HepG2 (cell line): Measurements from ENCODE around the gene COQ6. TPM values are rescaled to one million over a fixed set of nuclear protein-coding genes. Genes with fewer than 3 reads are reported as not detected.

Experiments used
- ATAC-seq: fragments of 200-7000 bp; cut with Tn5 transposase; 3 replicates; pipeline ENCODE4 v1.9.1; 2020; ENCODE audit warnings: mild to moderate bottlenecking, moderate library complexity
- Bru-seq: library from RNA; stranded (reverse); fragments of 400-500 nt; gene quantifications from one replicate; lab custom pipeline; 2021; lab: Mats Ljungman, UMichigan
- BruChase-seq, 2 experiments: library from RNA; stranded (reverse); fragments of 400-500 nt; gene quantifications; one replicate each; lab custom pipeline; 2021; lab: Mats Ljungman, UMichigan
- BruUV-seq: library from RNA; stranded (reverse); fragments of 400-500 nt; replicated peaks from 2 replicates; lab custom pipeline; 2021; lab: Mats Ljungman, UMichigan
- CTCF ChIA-PET: fragments of 300-600 bp; formaldehyde crosslinking; extraction: SDS; loops from one replicate; lab custom pipeline; 2021; ENCODE audit warnings: low total read pairs, inconsistent platforms, low intra/inter-chr PET ratio; lab: Yijun Ruan, JAX
- POLR2A ChIA-PET: fragments of 350-600 bp; sonication (Branson Sonifier 250); formaldehyde crosslinking; loops from one replicate; lab custom pipeline; 2020; ENCODE audit warnings: antibody characterized with exemption, inconsistent platforms; lab: Yijun Ruan, JAX
- DNase-seq: peaks from one replicate; pipeline ENCODE4 v3.0.0-alpha.2; 2015; ENCODE audit warnings: low spot score
- FAIRE-seq: peaks from 3 replicates; lab custom pipeline; 2011; peaks lifted over from hg19 to GRCh38; lab: Jason Lieb, UNC
- H2AFZ ChIP-seq: one replicate; pipeline ENCODE4 v1.6.1; 2011; ENCODE audit warnings: low read length, inconsistent platforms
- H3K27ac ChIP-seq: fragments of 300-600 bp; 3 replicates; pipeline ENCODE4 v1.8.0; 2011; ENCODE audit warnings: mixed run types, mild to moderate bottlenecking, mixed read lengths, low read length, inconsistent platforms; ENCODE audit not compliant: insufficient read depth; ENCODE audit errors: extremely low read length
- H3K27me3 ChIP-seq, 2 experiments: fragments of 200-600 bp in 1 of 2; 2 replicates in 1 of 2; 3 replicates in 1 of 2; pipeline versions ENCODE4 v1.6.0 to v1.8.0; 2011; ENCODE audit warnings: low read length in 2 of 2, mild to moderate bottlenecking in 2 of 2, moderate library complexity in 2 of 2, inconsistent platforms in 1 of 2; ENCODE audit not compliant: insufficient read depth in 2 of 2, control insufficient read depth in 1 of 2
- H3K36me3 ChIP-seq, 2 experiments: fragments of 200-600 bp in 1 of 2; replicated peaks in 1 of 2; 2 replicates in 1 of 2; 3 replicates in 1 of 2; pipeline versions ENCODE4 v1.5.1 to v1.8.0; 2011; ENCODE audit warnings: low read length in 2 of 2, inconsistent platforms in 1 of 2; ENCODE audit not compliant: insufficient read depth in 2 of 2, control insufficient read depth in 1 of 2
- H3K4me1 ChIP-seq: 2 replicates; pipeline ENCODE4 v1.5.1; 2012; ENCODE audit warnings: low read length, inconsistent platforms; ENCODE audit not compliant: insufficient read depth
- H3K4me2 ChIP-seq: 2 replicates; pipeline ENCODE4 v1.6.0; 2011; ENCODE audit warnings: low read depth, low read length, inconsistent platforms
- H3K4me3 ChIP-seq, 3 experiments: fragments of 200-600 bp in 1 of 3; sonication (generic), shearing (Covaris generic) in 1 of 3; replicated peaks in 1 of 3; 2 replicates each; pipeline ENCODE4 v1.5.1; 2011 to 2016; ENCODE audit warnings: low read length in 3 of 3, inconsistent platforms in 2 of 3, low read depth in 2 of 3, mild to moderate bottlenecking in 2 of 3, control low read depth in 1 of 3, mixed read lengths in 1 of 3; ENCODE audit not compliant: insufficient read depth in 1 of 3
- H3K79me2 ChIP-seq: one replicate; pipeline ENCODE4 v1.6.1; 2011; ENCODE audit warnings: low read length, inconsistent platforms; ENCODE audit not compliant: insufficient read depth
- H3K9ac ChIP-seq: 2 replicates; pipeline ENCODE4 v1.6.0; 2011; ENCODE audit warnings: mild to moderate bottlenecking, low read depth, low read length, inconsistent platforms; ENCODE audit not compliant: insufficient read depth
- H3K9me3 ChIP-seq: 2 replicates; pipeline ENCODE4 v1.5.1; 2012; ENCODE audit warnings: mild to moderate bottlenecking, low read length
- H4K20me1 ChIP-seq: 2 replicates; pipeline ENCODE4 v1.6.0; 2011; ENCODE audit warnings: inconsistent platforms, mild to moderate bottlenecking, low read length, moderate library complexity; ENCODE audit not compliant: insufficient read depth
- EED ChIP-seq: sonication (generic); formaldehyde crosslinking; IDR thresholded peaks from 2 replicates; pipeline ENCODE4 v1.5.0; 2020; ENCODE audit warnings: mild to moderate bottlenecking, missing genetic modification reagents
- GPN1 ChIP-seq: sonication (generic); formaldehyde crosslinking; IDR thresholded peaks from 2 replicates; pipeline ENCODE4 v1.5.1; 2020; ENCODE audit warnings: missing genetic modification reagents, borderline replicate concordance
- ISL2 ChIP-seq: sonication (generic); formaldehyde crosslinking; IDR thresholded peaks from 2 replicates; pipeline ENCODE4 v1.5.0; 2020; ENCODE audit warnings: missing genetic modification reagents
- MIXL1 ChIP-seq: IDR thresholded peaks from 2 replicates; pipeline ENCODE4 v1.6.1; 2016
- NRL ChIP-seq: sonication (generic); formaldehyde crosslinking; IDR thresholded peaks from 2 replicates; pipeline ENCODE4 v1.5.0; 2020; ENCODE audit warnings: missing genetic modification reagents, mild to moderate bottlenecking, moderate library complexity, borderline replicate concordance
- RFXANK ChIP-seq: IDR thresholded peaks from 2 replicates; pipeline ENCODE4 v1.6.1; 2016
- SMAD1 ChIP-seq: sonication (generic); formaldehyde crosslinking; IDR thresholded peaks from 2 replicates; pipeline ENCODE4 v1.4.0; 2020; ENCODE audit warnings: missing genetic modification reagents, low read depth, mild to moderate bottlenecking, borderline replicate concordance
- TOPORS ChIP-seq: sonication (generic); formaldehyde crosslinking; IDR thresholded peaks from 2 replicates; pipeline ENCODE4 v1.8.0; 2023; ENCODE audit warnings: mild to moderate bottlenecking, missing genetic modification reagents
- ZNF20 ChIP-seq: sonication (generic); formaldehyde crosslinking; IDR thresholded peaks from 2 replicates; pipeline ENCODE4 v1.4.0; 2020; ENCODE audit warnings: mild to moderate bottlenecking, moderate library complexity, missing genetic modification reagents
- ZNF530 ChIP-seq: sonication (generic); formaldehyde crosslinking; IDR thresholded peaks from 2 replicates; pipeline ENCODE4 v1.5.0; 2020; ENCODE audit warnings: low read depth, mild to moderate bottlenecking, missing genetic modification reagents
- ZNF781 ChIP-seq: sonication (generic); formaldehyde crosslinking; IDR thresholded peaks from 2 replicates; pipeline ENCODE4 v1.5.1; 2020; ENCODE audit warnings: borderline replicate concordance, mild to moderate bottlenecking, missing genetic modification reagents; ENCODE audit errors: not compliant biosample characterization
- ZNF841 ChIP-seq: sonication (generic); formaldehyde crosslinking; IDR thresholded peaks from 2 replicates; pipeline ENCODE4 v1.8.1; 2023; ENCODE audit warnings: missing genetic modification reagents, borderline replicate concordance
- WGBS: methylation state at CpG from one replicate; pipeline ENCODE4 v1.1.6; 2017; ENCODE audit warnings: low lambda C conversion rate; 5-methylcytosine and 5-hydroxymethylcytosine counted together
- in situ Hi-C: cut with HindIII; loops from 2 replicates; pipeline ENCODE4 v1.10.0; 2017; ENCODE audit warnings: low pct_unique_long_range_greater_than_20kb; ENCODE audit not compliant: extremely low pct_ligation_motif_present
- intact Hi-C: fragments of 100-400 bp; cut with micrococcal nuclease; formaldehyde crosslinking; loops from one replicate; pipeline ENCODE4 v1.10.0; 2022; ENCODE audit not compliant: unreplicated experiment
- long read RNA-seq, 2 experiments: library from RNA in 1 of 2; library from polyadenylated mRNA in 1 of 2; stranded (forward) in 1 of 2; unstranded in 1 of 2; transcript quantifications; one replicate each; pipeline ENCODE4 v2.0.0, GENCODE V29; 2019 to 2022
- polyA minus RNA-seq, 3 experiments: library from RNA; depleted of rRNA, polyadenylated mRNA; stranded (reverse); fragments of >200 nt; gene quantifications; 2 replicates each; pipeline ENCODE4 v1.2.3, GENCODE V29; 2011; ENCODE audit warnings: low replicate concordance in 1 of 3
- polyA plus RNA-seq, 8 experiments: library from polyadenylated mRNA; depleted of rRNA in 3 of 8; stranded (reverse) in 7 of 8; unstranded in 1 of 8; fragments of >200 nt; fragmentation: Illumina TruSeq in 4 of 8; extraction: Trizol in 4 of 8; gene quantifications; 2 replicates each; pipeline versions ENCODE4 v1.2.1 to v1.2.3, GENCODE V29; 2011 to 2016; ENCODE audit warnings: low read depth in 4 of 8, missing spikeins in 1 of 8, mixed read lengths in 1 of 8; ENCODE audit not compliant: insufficient read depth in 1 of 8
- total RNA-seq, 5 experiments: library from RNA; depleted of rRNA; stranded (reverse); fragments of >200 nt; fragmentation: Illumina TruSeq; extraction: Trizol; gene quantifications; 2 replicates each; pipeline ENCODE4 v1.2.3, GENCODE V29; 2016; ENCODE audit warnings: low read depth in 1 of 5
- TF ChIP-seq, protein P1 (sequence below): sonication (generic); formaldehyde crosslinking; IDR thresholded peaks from 2 replicates; pipeline ENCODE4 v1.5.1; 2020; ENCODE audit warnings: missing genetic modification reagents, mild to moderate bottlenecking, borderline replicate concordance

Gene COQ6
- total RNA-seq (2016; rRNA removed; fragmentation: Illumina TruSeq; extraction: Trizol): 18.1 and 18.9 TPM in 2 replicates
- total RNA-seq (2016; cell fraction: cytosol; rRNA removed; fragmentation: Illumina TruSeq; extraction: Trizol; ENCODE audit: low read depth): 4.9 and 6.7 TPM in 2 replicates
- 19.5 and 20.6 TPM in 2 replicates for total RNA-seq (2016; cell fraction: insoluble cytoplasmic fraction; rRNA removed; fragmentation: Illumina TruSeq; extraction: Trizol)
- 6.1 and 6.3 TPM in 2 replicates for total RNA-seq (2016; cell fraction: membrane; rRNA removed; fragmentation: Illumina TruSeq; extraction: Trizol)
- 19.6 and 22.2 TPM in 2 replicates for total RNA-seq (2016; cell fraction: nucleus; rRNA removed; fragmentation: Illumina TruSeq; extraction: Trizol)
- 33.1 and 34.7 TPM in 2 replicates for polyA plus RNA-seq (2011; rRNA removed)
- polyA plus RNA-seq (2011; cell fraction: cytosol; rRNA removed): 22.9 and 26.9 TPM in 2 replicates
- 52.0 and 58.6 TPM in 2 replicates for polyA plus RNA-seq (2011; cell fraction: nucleus; rRNA removed)
- 11.7 and 19.1 TPM in 2 replicates for polyA plus RNA-seq (2012)
- polyA plus RNA-seq (2016; cell fraction: cytosol; fragmentation: Illumina TruSeq; extraction: Trizol; ENCODE audit: low read depth): 2.3 TPM in 2 replicates
- polyA plus RNA-seq (2016; cell fraction: insoluble cytoplasmic fraction; fragmentation: Illumina TruSeq; extraction: Trizol; ENCODE audit: low read depth): 14.0 and 16.4 TPM in 2 replicates
- 3.9 TPM in 2 replicates for polyA plus RNA-seq (2016; cell fraction: membrane; fragmentation: Illumina TruSeq; extraction: Trizol; ENCODE audit: low read depth)
- 36.1 and 42.5 TPM in 2 replicates for polyA plus RNA-seq (2016; cell fraction: nucleus; fragmentation: Illumina TruSeq; extraction: Trizol; ENCODE audit: insufficient read depth, low read depth)
- 24.3 and 47.1 TPM in 2 replicates for polyA minus RNA-seq (2011; rRNA and poly(A)+ RNA removed; ENCODE audit: low replicate concordance)
- 6.3 and 6.9 TPM in 2 replicates for polyA minus RNA-seq (2011; cell fraction: cytosol; rRNA and poly(A)+ RNA removed)
- 31.8 and 33.1 TPM in 2 replicates for polyA minus RNA-seq (2011; cell fraction: nucleus; rRNA and poly(A)+ RNA removed)
- percentile 57 among the genes with signal in this experiment for Bru-seq, nascent RNA
- BruChase-seq, experiment 1, labeled RNA remaining after a 6-hour chase: percentile 61 among the genes with signal in this experiment
- percentile 64 among the genes with signal in this experiment for BruChase-seq, experiment 2, labeled RNA remaining after a 2-hour chase
- long read RNA-seq, experiment 1, transcript COQ6-201 (12 exons, 2,118 nt): major isoform, 28 of 43 reads
- long read RNA-seq, experiment 1, partial matches to known transcripts: 2 of 43 reads
- long read RNA-seq, experiment 1, other reads (novel, unspliced or antisense): 9 of 43 reads
- long read RNA-seq, experiment 2, transcript COQ6-201 (12 exons, 2,118 nt): major isoform, 15 of 21 reads
- long read RNA-seq, experiment 2, partial matches to known transcripts: 1 of 21 reads
- long read RNA-seq, experiment 2, other reads (novel, unspliced or antisense): 4 of 21 reads

DNA sequence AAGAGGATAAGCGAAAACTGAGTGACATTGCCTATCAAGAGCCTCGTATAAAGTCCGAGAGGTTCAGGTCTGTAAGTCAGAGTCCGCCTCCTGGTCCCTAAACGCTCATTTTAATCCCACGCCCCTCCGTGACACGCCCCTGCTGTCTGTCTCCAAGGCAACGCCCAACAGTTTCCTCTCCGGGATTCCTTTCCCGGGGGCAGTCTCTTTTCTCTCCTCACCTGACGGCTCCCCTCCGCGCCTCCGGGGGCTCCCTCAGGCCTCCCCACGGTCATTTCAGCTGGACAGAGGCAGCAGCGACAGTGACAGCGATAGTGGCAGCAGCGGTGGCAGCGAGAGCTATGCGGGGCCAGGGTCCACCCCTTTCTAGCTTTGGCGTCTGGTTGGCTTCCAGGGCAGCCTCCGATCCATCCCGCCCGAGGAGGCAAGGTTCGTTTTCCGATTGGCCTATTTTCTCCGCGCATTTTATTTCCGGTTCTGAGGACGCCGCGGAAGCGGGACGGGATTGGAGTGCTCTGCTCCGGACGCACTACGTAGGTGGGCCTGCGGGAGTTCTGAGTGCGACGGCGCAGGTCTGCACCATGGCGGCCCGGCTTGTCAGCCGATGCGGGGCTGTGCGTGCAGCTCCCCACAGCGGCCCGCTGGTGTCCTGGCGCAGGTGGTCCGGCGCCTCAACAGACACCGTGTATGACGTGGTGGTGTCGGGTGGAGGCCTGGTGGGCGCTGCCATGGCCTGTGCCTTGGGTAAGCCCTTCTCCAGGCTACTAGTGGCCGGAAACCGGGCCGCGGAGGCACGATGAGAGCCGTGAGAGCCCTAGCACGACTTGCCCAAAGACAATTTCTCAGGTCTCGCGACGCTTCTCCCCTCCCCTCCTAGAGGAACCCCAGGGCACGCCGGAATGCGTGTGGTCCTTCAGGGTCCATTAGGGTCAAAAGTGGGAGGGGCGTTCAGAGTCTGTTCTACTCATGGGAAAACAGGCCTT lies at the start of gene COQ6, which contains the start of gene FAM161B:
TSS of gene COQ6 (plus strand) at position 551 of the 983 bp plus-strand sequence. CDS start at position 582, 31 bp downstream.
TSS of gene FAM161B (minus strand) at position 343 of the 983 bp plus-strand sequence. CDS start at position 275, 68 bp downstream.
- Histone ChIP-seq H3K79me2 (no peaks in the 10 kb centered on the region), H3K27me3 (no peaks in the 10 kb centered on the region), H3K4me3 (peak within 1 kb of the TSS; percentile 61 to 82 (median 78)), H3K4me1 (peaks cover 11% of the 10 kb centered on the region), H3K9ac (peak within 1 kb of the TSS; percentile 97), H3K4me2 (peak within 1 kb of the TSS; percentile 85), H2AFZ (no peak within 1 kb of the TSS), H4K20me1 (no peaks in the 10 kb centered on the region), H3K36me3 (peaks cover under 1 to 7% of the 10 kb centered on the region in 2 experiments; a peak in 3 of 5 replicates), H3K9me3 (no peaks in the 10 kb centered on the region), H3K27ac (peak within 1 kb of the TSS; percentile 99)
- ATAC-seq: peak; percentile 95
- WGBS: 1% methylated on average over 33 of the region's 70 CpGs
- POLR2A ChIA-PET: interaction anchor here (0.6 to 2.9 kb wide), 23 partner anchors 8 to 190 kb away, joined by 3 to 24 read pairs (median 4); partner anchors contain the start of genes ALDH6A1, BBOF1, ENTPD5 and PTGR2
- CTCF ChIA-PET: no interaction called here
- FAIRE-seq: peak; percentile 80
- no TSS peak for BruUV-seq
- DNase-seq: peak; percentile 95
- intact Hi-C loops: loop anchor here (2.0 to 5.0 kb wide), 2 partner anchors 47 to 87 kb away; no protein-coding TSS in a partner anchor
- in situ Hi-C loops: loop anchor here (5.0 kb wide), 1 partner anchor 67 kb away; the partner anchor contains the start of genes BBOF1 and ENTPD5
- TF ChIP-seq MIXL1 (CRISPR knock-in tag) (peak; percentile 9; the same call in 1 of the 2 replicates), ZNF20 (no peak), ZNF530 (CRISPR knock-in tag) (no peak), GPN1 (CRISPR knock-in tag) (no peak; the same call in 1 of the 2 replicates), NRL (peak; percentile 90), ZNF841 (no peak), EED (CRISPR knock-in tag) (peak; percentile 99), SMAD1 (CRISPR knock-in tag) (no peak), ISL2 (peak; percentile 24; the same call in 1 of the 2 replicates), TOPORS (peak; percentile 87), ZNF781 (CRISPR knock-in tag) (no peak), RFXANK (no peak)
- TF ChIP-seq, protein P1, sequence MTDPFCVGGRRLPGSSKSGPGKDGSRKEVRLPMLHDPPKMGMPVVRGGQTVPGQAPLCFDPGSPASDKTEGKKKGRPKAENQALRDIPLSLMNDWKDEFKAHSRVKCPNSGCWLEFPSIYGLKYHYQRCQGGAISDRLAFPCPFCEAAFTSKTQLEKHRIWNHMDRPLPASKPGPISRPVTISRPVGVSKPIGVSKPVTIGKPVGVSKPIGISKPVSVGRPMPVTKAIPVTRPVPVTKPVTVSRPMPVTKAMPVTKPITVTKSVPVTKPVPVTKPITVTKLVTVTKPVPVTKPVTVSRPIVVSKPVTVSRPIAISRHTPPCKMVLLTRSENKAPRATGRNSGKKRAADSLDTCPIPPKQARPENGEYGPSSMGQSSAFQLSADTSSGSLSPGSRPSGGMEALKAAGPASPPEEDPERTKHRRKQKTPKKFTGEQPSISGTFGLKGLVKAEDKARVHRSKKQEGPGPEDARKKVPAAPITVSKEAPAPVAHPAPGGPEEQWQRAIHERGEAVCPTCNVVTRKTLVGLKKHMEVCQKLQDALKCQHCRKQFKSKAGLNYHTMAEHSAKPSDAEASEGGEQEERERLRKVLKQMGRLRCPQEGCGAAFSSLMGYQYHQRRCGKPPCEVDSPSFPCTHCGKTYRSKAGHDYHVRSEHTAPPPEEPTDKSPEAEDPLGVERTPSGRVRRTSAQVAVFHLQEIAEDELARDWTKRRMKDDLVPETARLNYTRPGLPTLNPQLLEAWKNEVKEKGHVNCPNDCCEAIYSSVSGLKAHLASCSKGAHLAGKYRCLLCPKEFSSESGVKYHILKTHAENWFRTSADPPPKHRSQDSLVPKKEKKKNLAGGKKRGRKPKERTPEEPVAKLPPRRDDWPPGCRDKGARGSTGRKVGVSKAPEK (CRISPR knock-in tag): no peak
